HepG2 (cell line): ENCODE data around the gene TSPAN17. TPM values are rescaled to one million over a fixed set of nuclear protein-coding genes. Genes with fewer than 3 reads are reported as not detected.

Experiments used
- ATAC-seq: fragments of 200-7000 bp; cut with Tn5 transposase; 3 replicates; pipeline ENCODE4 v1.9.1; 2020; ENCODE audit warnings: mild to moderate bottlenecking, moderate library complexity
- BruUV-seq: library from RNA; stranded (reverse); fragments of 400-500 nt; replicated peaks from 2 replicates; lab custom pipeline; 2021; lab: Mats Ljungman, UMichigan
- CTCF ChIA-PET: fragments of 300-600 bp; formaldehyde crosslinking; extraction: SDS; loops from one replicate; lab custom pipeline; 2021; ENCODE audit warnings: low total read pairs, inconsistent platforms, low intra/inter-chr PET ratio; lab: Yijun Ruan, JAX
- POLR2A ChIA-PET: fragments of 350-600 bp; sonication (Branson Sonifier 250); formaldehyde crosslinking; loops from one replicate; lab custom pipeline; 2020; ENCODE audit warnings: antibody characterized with exemption, inconsistent platforms; lab: Yijun Ruan, JAX
- DNase-seq: peaks from one replicate; pipeline ENCODE4 v3.0.0-alpha.2; 2015; ENCODE audit warnings: low spot score
- FAIRE-seq: peaks from 3 replicates; lab custom pipeline; 2011; peaks lifted over from hg19 to GRCh38; lab: Jason Lieb, UNC
- H2AFZ ChIP-seq: one replicate; pipeline ENCODE4 v1.6.1; 2011; ENCODE audit warnings: low read length, inconsistent platforms
- H3K27ac ChIP-seq: fragments of 300-600 bp; 3 replicates; pipeline ENCODE4 v1.8.0; 2011; ENCODE audit warnings: mixed run types, mild to moderate bottlenecking, mixed read lengths, low read length, inconsistent platforms; ENCODE audit not compliant: insufficient read depth; ENCODE audit errors: extremely low read length
- H3K27me3 ChIP-seq, 2 experiments: fragments of 200-600 bp in 1 of 2; 2 replicates in 1 of 2; 3 replicates in 1 of 2; pipeline versions ENCODE4 v1.6.0 to v1.8.0; 2011; ENCODE audit warnings: low read length in 2 of 2, mild to moderate bottlenecking in 2 of 2, moderate library complexity in 2 of 2, inconsistent platforms in 1 of 2; ENCODE audit not compliant: insufficient read depth in 2 of 2, control insufficient read depth in 1 of 2
- H3K36me3 ChIP-seq, 2 experiments: fragments of 200-600 bp in 1 of 2; replicated peaks in 1 of 2; 2 replicates in 1 of 2; 3 replicates in 1 of 2; pipeline versions ENCODE4 v1.5.1 to v1.8.0; 2011; ENCODE audit warnings: low read length in 2 of 2, inconsistent platforms in 1 of 2; ENCODE audit not compliant: insufficient read depth in 2 of 2, control insufficient read depth in 1 of 2
- H3K4me1 ChIP-seq: 2 replicates; pipeline ENCODE4 v1.5.1; 2012; ENCODE audit warnings: low read length, inconsistent platforms; ENCODE audit not compliant: insufficient read depth
- H3K4me2 ChIP-seq: 2 replicates; pipeline ENCODE4 v1.6.0; 2011; ENCODE audit warnings: low read depth, low read length, inconsistent platforms
- H3K4me3 ChIP-seq, 3 experiments: fragments of 200-600 bp in 1 of 3; sonication (generic), shearing (Covaris generic) in 1 of 3; replicated peaks in 1 of 3; 2 replicates each; pipeline ENCODE4 v1.5.1; 2011 to 2016; ENCODE audit warnings: low read length in 3 of 3, inconsistent platforms in 2 of 3, low read depth in 2 of 3, mild to moderate bottlenecking in 2 of 3, control low read depth in 1 of 3, mixed read lengths in 1 of 3; ENCODE audit not compliant: insufficient read depth in 1 of 3
- H3K79me2 ChIP-seq: one replicate; pipeline ENCODE4 v1.6.1; 2011; ENCODE audit warnings: low read length, inconsistent platforms; ENCODE audit not compliant: insufficient read depth
- H3K9ac ChIP-seq: 2 replicates; pipeline ENCODE4 v1.6.0; 2011; ENCODE audit warnings: mild to moderate bottlenecking, low read depth, low read length, inconsistent platforms; ENCODE audit not compliant: insufficient read depth
- H3K9me3 ChIP-seq: 2 replicates; pipeline ENCODE4 v1.5.1; 2012; ENCODE audit warnings: mild to moderate bottlenecking, low read length
- H4K20me1 ChIP-seq: 2 replicates; pipeline ENCODE4 v1.6.0; 2011; ENCODE audit warnings: inconsistent platforms, mild to moderate bottlenecking, low read length, moderate library complexity; ENCODE audit not compliant: insufficient read depth
- DMAP1 ChIP-seq: IDR thresholded peaks from 2 replicates; pipeline ENCODE4 v1.6.1; 2016
- JARID2 ChIP-seq: sonication (generic); formaldehyde crosslinking; IDR thresholded peaks from 2 replicates; pipeline ENCODE4 v1.8.1; 2023; ENCODE audit warnings: missing genetic modification reagents, inconsistent platforms; ENCODE audit not compliant: insufficient replicate concordance
- PCBP1 ChIP-seq: fragments of 200-400 bp; formaldehyde crosslinking; IDR thresholded peaks from 2 replicates; pipeline ENCODE4 v1.6.1; 2017; ENCODE audit warnings: mild to moderate bottlenecking, low read depth, low read length, borderline replicate concordance
- SMAD1 ChIP-seq: sonication (generic); formaldehyde crosslinking; IDR thresholded peaks from 2 replicates; pipeline ENCODE4 v1.4.0; 2020; ENCODE audit warnings: missing genetic modification reagents, low read depth, mild to moderate bottlenecking, borderline replicate concordance
- SRSF1 ChIP-seq: fragments of 200-400 bp; formaldehyde crosslinking; optimal IDR thresholded peaks from 2 replicates; pipeline ENCODE3; 2017; ENCODE audit warnings: mild to moderate bottlenecking, low read depth, low read length, moderate library complexity
- TBP ChIP-seq: sonication (generic); formaldehyde crosslinking; IDR thresholded peaks from 2 replicates; pipeline ENCODE4 v1.5.0; 2020; ENCODE audit warnings: missing genetic modification reagents
- ZFX ChIP-seq: sonication (generic); formaldehyde crosslinking; IDR thresholded peaks from 2 replicates; pipeline ENCODE4 v1.4.0; 2020; ENCODE audit warnings: mild to moderate bottlenecking, low read depth, missing genetic modification reagents, moderate library complexity
- ZMAT3 ChIP-seq: sonication (generic); formaldehyde crosslinking; conservative IDR thresholded peaks from 2 replicates; pipeline ENCODE4 v1.7.0; 2021; ENCODE audit warnings: missing genetic modification reagents
- ZNF563 ChIP-seq: sonication (generic); formaldehyde crosslinking; IDR thresholded peaks from 2 replicates; pipeline ENCODE4 v1.8.0; 2022; ENCODE audit warnings: mild to moderate bottlenecking, moderate library complexity, missing genetic modification reagents
- ZNF720 ChIP-seq: sonication (generic); formaldehyde crosslinking; IDR thresholded peaks from 2 replicates; pipeline ENCODE4 v1.4.0; 2020; ENCODE audit warnings: missing genetic modification reagents
- ZNF724P ChIP-seq: sonication (generic); formaldehyde crosslinking; IDR thresholded peaks from 2 replicates; pipeline ENCODE4 v1.8.0; 2022; ENCODE audit warnings: missing genetic modification reagents, borderline replicate concordance
- ZNF780A ChIP-seq: sonication (generic); formaldehyde crosslinking; IDR thresholded peaks from 2 replicates; pipeline ENCODE4 v1.8.0; 2022; ENCODE audit warnings: mild to moderate bottlenecking, missing genetic modification reagents, moderate library complexity
- ZNF816 ChIP-seq: sonication (generic); formaldehyde crosslinking; IDR thresholded peaks from 2 replicates; pipeline ENCODE4 v1.8.0; 2022; ENCODE audit warnings: missing genetic modification reagents, mild to moderate bottlenecking, borderline replicate concordance
- ZSCAN30 ChIP-seq: sonication (generic); formaldehyde crosslinking; IDR thresholded peaks from 2 replicates; pipeline ENCODE4 v1.5.0; 2020; ENCODE audit warnings: mild to moderate bottlenecking, missing genetic modification reagents
- WGBS: methylation state at CpG from one replicate; pipeline ENCODE4 v1.1.6; 2017; ENCODE audit warnings: low lambda C conversion rate; 5-methylcytosine and 5-hydroxymethylcytosine counted together
- in situ Hi-C: cut with HindIII; loops from 2 replicates; pipeline ENCODE4 v1.10.0; 2017; ENCODE audit warnings: low pct_unique_long_range_greater_than_20kb; ENCODE audit not compliant: extremely low pct_ligation_motif_present
- intact Hi-C: fragments of 100-400 bp; cut with micrococcal nuclease; formaldehyde crosslinking; loops from one replicate; pipeline ENCODE4 v1.10.0; 2022; ENCODE audit not compliant: unreplicated experiment
- polyA plus RNA-seq, 8 experiments: library from polyadenylated mRNA; depleted of rRNA in 3 of 8; stranded (reverse) in 7 of 8; unstranded in 1 of 8; fragments of >200 nt; fragmentation: Illumina TruSeq in 4 of 8; extraction: Trizol in 4 of 8; gene quantifications; 2 replicates each; pipeline versions ENCODE4 v1.2.1 to v1.2.3, GENCODE V29; 2011 to 2016; ENCODE audit warnings: low read depth in 4 of 8, missing spikeins in 1 of 8, mixed read lengths in 1 of 8; ENCODE audit not compliant: insufficient read depth in 1 of 8
- total RNA-seq, 5 experiments: library from RNA; depleted of rRNA; stranded (reverse); fragments of >200 nt; fragmentation: Illumina TruSeq; extraction: Trizol; gene quantifications; 2 replicates each; pipeline ENCODE4 v1.2.3, GENCODE V29; 2016; ENCODE audit warnings: low read depth in 1 of 5
- TF ChIP-seq, protein P1 (sequence below): sonication (generic); formaldehyde crosslinking; IDR thresholded peaks from 2 replicates; pipeline ENCODE4 v1.5.0; 2020; ENCODE audit warnings: missing genetic modification reagents, mild to moderate bottlenecking, borderline replicate concordance
- TF ChIP-seq, protein P2 (sequence below): IDR thresholded peaks from 2 replicates; pipeline ENCODE4 v1.6.1; 2012; ENCODE audit warnings: low read length, improper control_type of control experiment

The TSPAN17 gene
- total and polyA plus RNA-seq, 2 of the 13 experiments (the other 11 are each of a cell fraction or from before 2014, with no cell fraction given): 11.5 to 15.0 TPM

DNA sequence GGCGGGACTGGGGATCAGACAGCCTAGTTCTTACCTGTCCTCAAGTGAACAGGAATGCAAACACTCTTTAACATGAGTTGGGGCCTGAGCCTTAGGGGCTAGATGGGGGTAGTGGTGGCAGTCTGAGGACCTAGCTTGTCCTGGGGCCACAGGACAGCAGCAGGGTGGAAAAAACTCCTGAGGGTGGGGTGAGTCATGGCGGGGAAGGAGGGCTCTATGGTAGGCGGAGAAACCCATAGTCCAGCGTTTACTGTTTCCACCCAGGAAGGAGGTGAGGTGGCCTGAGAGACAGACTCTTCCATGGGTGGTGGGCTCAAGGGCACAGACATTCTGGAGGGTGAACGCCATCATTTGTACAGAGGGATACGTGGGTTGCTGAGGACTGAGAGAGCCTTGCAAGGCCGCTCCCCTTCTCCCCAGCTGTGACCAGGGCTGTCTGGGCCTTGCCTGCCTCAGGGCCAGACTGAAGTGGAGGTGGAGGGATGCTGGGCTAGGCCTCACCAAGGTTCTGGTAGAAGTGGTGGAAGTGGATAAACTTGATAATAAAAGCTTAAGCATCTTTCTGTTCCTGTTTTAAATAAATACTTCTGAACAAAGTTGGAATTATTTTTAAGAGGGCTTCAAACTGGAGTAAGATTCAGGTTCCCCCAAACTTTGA lies 1.1 kb upstream of the TSPAN17 start:
- Histone ChIP-seq H3K4me3 (peak overlapping the region in 2 of 3 experiments; percentile 40 to 73; a peak in 2 of 6 replicates), H3K4me2 (peak overlapping the region; percentile 86)
- POLR2A ChIA-PET: interaction anchor here (1.0 to 1.2 kb wide), 3 partner anchors 12 to 441 kb away, joined by 3 to 7 read pairs (median 6); partner anchors contain the start of gene FGFR4

GRCh38 chr5:176646707-176647029 lies 616 bp upstream of the TSPAN17 start:
- BruUV-seq: no TSS peak
- H3K4me2 ChIP-seq: peak overlapping the region; percentile 86
- H3K36me3 ChIP-seq: no peaks in the 10 kb centered on the region
- H2AFZ ChIP-seq: peak overlapping the region; percentile 68
- in situ Hi-C loops (no loop called here), intact Hi-C loops (no loop called here)
- H3K4me3 ChIP-seq: peak overlapping the region; percentile 40 to 73 (median 55); a peak in 5 of 6 replicates
- DNase-seq: no peak
- FAIRE-seq: no peak
- no peaks in the 10 kb centered on the region for H3K79me2 ChIP-seq
- ChIA-PET CTCF (no interaction called here), POLR2A (interaction anchor here (1.0 to 1.6 kb wide), 12 partner anchors 9 to 440 kb away, joined by 3 to 7 read pairs (median 4); partner anchors contain the start of genes CDHR2, FGFR4 and RNF44)
- H3K4me1 ChIP-seq: peaks cover 21% of the 10 kb centered on the region
- H3K9ac ChIP-seq: peak overlapping the region; percentile 50
- WGBS: 71% methylated on average over 1 of the region's 11 CpGs
- peaks cover 9 to 26% of the 10 kb centered on the region in 2 experiments; a peak in 4 of 5 replicates for H3K27me3 ChIP-seq
- H3K9me3 ChIP-seq: no peaks in the 10 kb centered on the region
- no peaks in the 10 kb centered on the region for H4K20me1 ChIP-seq
- no peak overlapping the region for H3K27ac ChIP-seq
- ATAC-seq: no peak
- TF ChIP-seq SRSF1: no peak
- no peak for TF ChIP-seq ZNF816 (CRISPR knock-in tag)
- TF ChIP-seq, protein P1, sequence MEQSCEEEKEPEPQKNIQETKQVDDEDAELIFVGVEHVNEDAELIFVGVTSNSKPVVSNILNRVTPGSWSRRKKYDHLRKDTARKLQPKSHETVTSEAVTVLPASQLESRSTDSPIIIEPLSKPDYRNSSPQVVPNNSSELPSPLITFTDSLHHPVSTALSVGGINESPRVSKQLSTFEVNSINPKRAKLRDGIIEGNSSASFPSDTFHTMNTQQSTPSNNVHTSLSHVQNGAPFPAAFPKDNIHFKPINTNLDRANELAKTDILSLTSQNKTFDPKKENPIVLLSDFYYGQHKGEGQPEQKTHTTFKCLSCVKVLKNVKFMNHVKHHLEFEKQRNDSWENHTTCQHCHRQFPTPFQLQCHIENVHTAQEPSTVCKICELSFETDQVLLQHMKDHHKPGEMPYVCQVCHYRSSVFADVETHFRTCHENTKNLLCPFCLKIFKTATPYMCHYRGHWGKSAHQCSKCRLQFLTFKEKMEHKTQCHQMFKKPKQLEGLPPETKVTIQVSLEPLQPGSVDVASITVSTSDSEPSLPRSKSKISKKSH (CRISPR knock-in tag): no peak
- TF ChIP-seq ZNF720 (CRISPR knock-in tag): no peak
- TF ChIP-seq ZNF563 (CRISPR knock-in tag): 0 out of 2 replicates have a peak, but pooled peaks have one; percentile 37
- TF ChIP-seq ZNF780A (CRISPR knock-in tag): no peak
- 0 out of 2 replicates have a peak, but pooled peaks have one; percentile 39 for TF ChIP-seq SMAD1 (CRISPR knock-in tag)
- TF ChIP-seq, protein P2, sequence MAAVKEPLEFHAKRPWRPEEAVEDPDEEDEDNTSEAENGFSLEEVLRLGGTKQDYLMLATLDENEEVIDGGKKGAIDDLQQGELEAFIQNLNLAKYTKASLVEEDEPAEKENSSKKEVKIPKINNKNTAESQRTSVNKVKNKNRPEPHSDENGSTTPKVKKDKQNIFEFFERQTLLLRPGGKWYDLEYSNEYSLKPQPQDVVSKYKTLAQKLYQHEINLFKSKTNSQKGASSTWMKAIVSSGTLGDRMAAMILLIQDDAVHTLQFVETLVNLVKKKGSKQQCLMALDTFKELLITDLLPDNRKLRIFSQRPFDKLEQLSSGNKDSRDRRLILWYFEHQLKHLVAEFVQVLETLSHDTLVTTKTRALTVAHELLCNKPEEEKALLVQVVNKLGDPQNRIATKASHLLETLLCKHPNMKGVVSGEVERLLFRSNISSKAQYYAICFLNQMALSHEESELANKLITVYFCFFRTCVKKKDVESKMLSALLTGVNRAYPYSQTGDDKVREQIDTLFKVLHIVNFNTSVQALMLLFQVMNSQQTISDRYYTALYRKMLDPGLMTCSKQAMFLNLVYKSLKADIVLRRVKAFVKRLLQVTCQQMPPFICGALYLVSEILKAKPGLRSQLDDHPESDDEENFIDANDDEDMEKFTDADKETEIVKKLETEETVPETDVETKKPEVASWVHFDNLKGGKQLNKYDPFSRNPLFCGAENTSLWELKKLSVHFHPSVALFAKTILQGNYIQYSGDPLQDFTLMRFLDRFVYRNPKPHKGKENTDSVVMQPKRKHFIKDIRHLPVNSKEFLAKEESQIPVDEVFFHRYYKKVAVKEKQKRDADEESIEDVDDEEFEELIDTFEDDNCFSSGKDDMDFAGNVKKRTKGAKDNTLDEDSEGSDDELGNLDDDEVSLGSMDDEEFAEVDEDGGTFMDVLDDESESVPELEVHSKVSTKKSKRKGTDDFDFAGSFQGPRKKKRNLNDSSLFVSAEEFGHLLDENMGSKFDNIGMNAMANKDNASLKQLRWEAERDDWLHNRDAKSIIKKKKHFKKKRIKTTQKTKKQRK: no peak
- TF ChIP-seq DMAP1: no peak; the same call in 1 of the 2 replicates
- TF ChIP-seq ZNF724P (CRISPR knock-in tag): peak; percentile 12; the same call in 1 of the 2 replicates

More for the DNA sequence above, 1.1 kb upstream of the TSPAN17 start:
- Histone ChIP-seq H3K36me3 (no peaks in the 10 kb centered on the region), H2AFZ (no peak overlapping the region), H3K4me1 (peaks cover 21% of the 10 kb centered on the region), H4K20me1 (no peaks in the 10 kb centered on the region), H3K9ac (0 out of 2 replicates have a peak overlapping the region, but pooled peaks have one; percentile 50), H3K27me3 (peaks cover 9 to 30% of the 10 kb centered on the region in 2 experiments; a peak in 4 of 5 replicates), H3K79me2 (no peaks in the 10 kb centered on the region), H3K9me3 (no peaks in the 10 kb centered on the region), H3K27ac (no peak overlapping the region)
- BruUV-seq: no TSS peak
- no peak for FAIRE-seq
- CTCF ChIA-PET: no interaction called here
- no peak for DNase-seq
- 64% methylated on average over 6 of the region's 7 CpGs for WGBS
- TF ChIP-seq JARID2 (no peak), ZSCAN30 (CRISPR knock-in tag) (no peak), ZFX (no peak), TBP (CRISPR knock-in tag) (no peak), PCBP1 (no peak), ZMAT3 (CRISPR knock-in tag) (no peak)
- no peak for ATAC-seq
- intact Hi-C loops (no loop called here), in situ Hi-C loops (no loop called here)
